RWPE2 (cell line): ENCODE results near the gene TBC1D19.

Experiments
- ATAC-seq: fragments of 200-7000 bp; cut with Tn5 transposase; 3 replicates; pipeline ENCODE4 v1.9.1; 2021; ENCODE audit warnings: low read depth
- DNase-seq: peaks from one replicate; pipeline ENCODE4 v3.0.0-alpha.2; 2020; ENCODE audit warnings: low spot score
- H3K27ac ChIP-seq: fragments of 450-650 bp; 2 replicates; pipeline ENCODE4 v1.5.1; 2017; ENCODE audit warnings: mild to moderate bottlenecking; ENCODE audit not compliant: poor library complexity, severe bottlenecking
- H3K27me3 ChIP-seq: fragments of 250-450 bp; sonication (Bioruptor Pico); 2 replicates; pipeline ENCODE4 v1.5.1; 2021; ENCODE audit warnings: mild to moderate bottlenecking, moderate library complexity; ENCODE audit not compliant: insufficient read depth, poor library complexity, severe bottlenecking
- H3K36me3 ChIP-seq: fragments of 250-450 bp; sonication (Bioruptor Pico); 2 replicates; pipeline ENCODE4 v1.5.1; 2020; ENCODE audit warnings: low read depth, mild to moderate bottlenecking, moderate library complexity
- H3K4me1 ChIP-seq: fragments of 250-450 bp; sonication (Bioruptor Pico); 2 replicates; pipeline ENCODE4 v1.5.1; 2021; ENCODE audit warnings: mild to moderate bottlenecking, moderate library complexity; ENCODE audit not compliant: insufficient read depth, poor library complexity, severe bottlenecking
- H3K4me3 ChIP-seq: fragments of 250-450 bp; sonication (Bioruptor Pico); 2 replicates; pipeline ENCODE4 v1.5.1; 2021; ENCODE audit warnings: mild to moderate bottlenecking, moderate library complexity; ENCODE audit not compliant: severe bottlenecking
- H3K9me3 ChIP-seq: fragments of 250-450 bp; sonication (Bioruptor Pico); 2 replicates; pipeline ENCODE4 v1.5.1; 2021; ENCODE audit warnings: mild to moderate bottlenecking, moderate library complexity; ENCODE audit not compliant: severe bottlenecking
- CTCF ChIP-seq: fragments of 450-650 bp; IDR thresholded peaks from one replicate; pipeline ENCODE4 v1.5.1; 2017; ENCODE audit warnings: mild to moderate bottlenecking, moderate library complexity; ENCODE audit not compliant: poor library complexity, severe bottlenecking

TBC1D19 gene

DNA sequence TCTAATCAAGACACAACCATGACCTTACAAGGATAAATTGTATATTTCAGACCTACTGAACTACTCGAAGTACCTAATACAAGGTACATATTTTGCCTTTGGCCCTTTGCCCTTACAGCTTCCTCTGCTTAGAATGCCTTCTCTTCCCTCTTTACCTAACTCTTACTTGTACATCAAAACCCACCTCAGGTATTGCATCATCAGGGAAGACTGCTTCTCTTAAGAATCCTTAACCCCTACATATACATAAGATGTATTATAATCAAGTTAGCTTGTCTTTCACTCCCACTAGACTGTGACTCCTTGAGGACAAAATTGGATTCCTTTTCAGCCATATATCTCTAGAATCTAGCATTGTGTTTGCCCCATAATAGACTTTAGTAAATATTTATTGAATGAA lies 175.0 kb downstream of the TBC1D19 start:
- Histone ChIP-seq H3K36me3 (no peaks in the 10 kb centered on the region), H3K4me1 (no peaks in the 10 kb centered on the region), H3K9me3 (no peaks in the 10 kb centered on the region), H3K4me3 (no peak overlapping the region), H3K27ac (no peak overlapping the region), H3K27me3 (no peaks in the 10 kb centered on the region)
- DNase-seq (no peak), ATAC-seq (no peak)
- TF ChIP-seq CTCF: no peak

DNA sequence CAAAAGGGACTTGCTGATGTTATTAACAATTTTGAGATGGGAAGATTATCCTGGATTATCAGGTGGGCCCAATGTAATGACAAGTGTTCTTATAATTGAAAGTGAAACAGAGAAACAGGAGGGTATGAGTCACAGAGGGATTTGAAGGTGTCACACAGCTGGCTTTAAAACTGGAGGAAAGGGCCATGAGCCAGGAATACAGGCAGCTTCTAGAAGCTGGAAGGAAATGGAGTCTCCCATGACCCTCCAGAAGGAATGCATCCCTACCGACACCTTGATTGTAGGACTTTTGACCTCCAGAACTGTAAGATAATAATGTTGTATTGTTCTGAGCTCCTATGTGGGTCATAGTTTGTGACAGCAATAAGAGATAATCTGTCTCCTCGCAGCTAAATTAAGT lies 178.8 kb downstream of the TBC1D19 start:
- no peak for ATAC-seq
- DNase-seq: no peak
- H3K27me3 ChIP-seq: no peaks in the 10 kb centered on the region
- H3K27ac ChIP-seq: no peak overlapping the region
- H3K4me1 ChIP-seq: no peaks in the 10 kb centered on the region
- TF ChIP-seq CTCF: no peak
- H3K9me3 ChIP-seq: no peaks in the 10 kb centered on the region
- no peaks in the 10 kb centered on the region for H3K36me3 ChIP-seq
- H3K4me3 ChIP-seq: no peak overlapping the region

- TF ChIP-seq CTCF: no peak
- Histone ChIP-seq H3K27ac (no peak overlapping the region), H3K4me3 (no peak overlapping the region), H3K4me1 (no peaks in the 10 kb centered on the region), H3K36me3 (no peaks in the 10 kb centered on the region), H3K27me3 (no peaks in the 10 kb centered on the region), H3K9me3 (no peaks in the 10 kb centered on the region)
- ATAC-seq: no peak
- no peak for DNase-seq
These were observed 179.2 kb downstream of the TBC1D19 start for GRCh38 chr4:26763063-26763462.

- DNase-seq (no peak), ATAC-seq (no peak)
- H3K27me3 ChIP-seq: no peaks in the 10 kb centered on the region
- H3K27ac ChIP-seq: no peak overlapping the region
- H3K4me3 ChIP-seq: no peak overlapping the region
- no peaks in the 10 kb centered on the region for H3K4me1 ChIP-seq
- no peaks in the 10 kb centered on the region for H3K36me3 ChIP-seq
- no peak for TF ChIP-seq CTCF
- no peaks in the 10 kb centered on the region for H3K9me3 ChIP-seq
These were observed 179.8 kb downstream of the TBC1D19 start for GRCh38 chr4:26763648-26764047.

DNA sequence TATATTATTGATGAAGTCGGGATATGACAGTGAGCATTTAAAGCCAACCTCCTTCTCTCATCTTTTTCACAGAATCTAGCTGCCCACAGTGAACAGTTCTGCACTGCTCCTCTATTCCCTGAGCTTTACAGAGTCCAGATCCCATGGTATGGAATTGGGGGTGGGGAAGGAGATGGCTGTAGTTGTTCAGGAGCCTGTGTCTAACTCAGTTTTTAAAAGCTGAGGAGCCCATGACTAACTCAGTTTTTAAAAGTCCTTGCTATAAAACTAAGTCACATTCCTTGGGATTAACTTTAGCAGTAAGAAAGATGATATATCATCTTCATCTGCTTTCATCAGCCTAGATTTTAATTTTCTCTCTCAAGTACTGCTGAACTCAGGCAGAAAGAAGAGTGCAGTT lies 180.3 kb downstream of the TBC1D19 start:
- ATAC-seq (no peak), DNase-seq (no peak)
- H3K36me3 ChIP-seq: no peaks in the 10 kb centered on the region
- H3K9me3 ChIP-seq: no peaks in the 10 kb centered on the region
- no peaks in the 10 kb centered on the region for H3K27me3 ChIP-seq
- H3K27ac ChIP-seq: no peak overlapping the region
- TF ChIP-seq CTCF: no peak
- no peaks in the 10 kb centered on the region for H3K4me1 ChIP-seq
- H3K4me3 ChIP-seq: no peak overlapping the region
